Glomerular endothelial cell (primary cell): Measurements from ENCODE around the gene SIM2. TPM values are rescaled to one million over a fixed set of nuclear protein-coding genes. Genes with fewer than 3 reads are reported as not detected.

ENCODE experiments used
- DNase-seq: peaks from one replicate; pipeline ENCODE4 v3.0.0-alpha.2; 2011; ENCODE audit warnings: low read depth, low spot score; ENCODE audit errors: extremely low read depth
- total RNA-seq: library from RNA; depleted of rRNA; stranded (reverse); fragments of >200 nt; gene quantifications from 2 replicates; pipeline ENCODE4 v1.2.3, GENCODE V29; 2015

The SIM2 gene
- total RNA-seq, 1 donor from 2014 or later: 0.47 TPM

- DNase-seq: no peak
Observed at GRCh38 chr21:36759348-36760083, 60.6 kb downstream of the SIM2 start.

- DNase-seq: no peak
Observed at GRCh38 chr21:36761685-36762084, 62.8 kb downstream of the SIM2 start.

- no peak for DNase-seq
Observed at GRCh38 chr21:36762642-36763041, 63.7 kb downstream of the SIM2 start.

- DNase-seq: no peak
Observed at GRCh38 chr21:36763305-36763704, 64.4 kb downstream of the SIM2 start.

- DNase-seq: no peak
Observed at GRCh38 chr21:36765229-36765628, 66.3 kb downstream of the SIM2 start.

- no peak for DNase-seq
Observed at GRCh38 chr21:36766511-36766910, 67.6 kb downstream of the SIM2 start.

GRCh38 chr21:36767096-36767495 is 68.2 kb downstream of the SIM2 start:
- DNase-seq: no peak

GRCh38 chr21:36768496-36768895 is 69.6 kb downstream of the SIM2 start:
- no peak for DNase-seq

GRCh38 chr21:36769051-36769839 is 70.3 kb downstream of the SIM2 start:
- no peak for DNase-seq

GRCh38 chr21:36773117-36773516 is 74.2 kb downstream of the SIM2 start:
- no peak for DNase-seq

GRCh38 chr21:36773995-36774394 is 75.1 kb downstream of the SIM2 start:
- DNase-seq: no peak

GRCh38 chr21:36776981-36777617 is 78.2 kb downstream of the SIM2 start:
- no peak for DNase-seq

GRCh38 chr21:36780861-36781260 is 81.9 kb downstream of the SIM2 start:
- no peak for DNase-seq

- no peak for DNase-seq
Observed at GRCh38 chr21:36783612-36784374, 84.9 kb downstream of the SIM2 start.

GRCh38 chr21:36784947-36785346 is 86.0 kb downstream of the SIM2 start:
- DNase-seq: no peak

- DNase-seq: no peak
Observed at GRCh38 chr21:36785615-36786014, 86.7 kb downstream of the SIM2 start.

GRCh38 chr21:36786186-36786585 is 87.3 kb downstream of the SIM2 start:
- no peak for DNase-seq

- DNase-seq: no peak
Observed at GRCh38 chr21:36788120-36788638, 89.3 kb downstream of the SIM2 start.

- no peak for DNase-seq
Observed at GRCh38 chr21:36790616-36791015, 91.7 kb downstream of the SIM2 start.

- DNase-seq: no peak
Observed at GRCh38 chr21:36791180-36791579, 92.3 kb downstream of the SIM2 start.
